ENCODE measurements around the gene MAU2.

- TF ChIP-seq ASH2L (IDR thresholded peaks at IDR 0.05; ENCODE audit: insufficient read length, low read depth, low read length) (no peak), CTCF (CRISPR knock-in tag; IDR thresholded peaks at IDR 0.05) (no peak), ZNF569 (CRISPR knock-in tag; IDR thresholded peaks at IDR 0.05; ENCODE audit: borderline replicate concordance) (no peak)
Measured at GRCh38 chr19:19274716-19275565, 45.7 kb upstream of the MAU2 start.

All from HepG2 (cell line).